WI38 (cell line): ENCODE measurements around the gene USB1.

Experiments used
- H3K4me3 ChIP-seq: 2 replicates; pipeline ENCODE4 v1.5.1; 2011; ENCODE audit warnings: low read depth, mild to moderate bottlenecking, control low read depth, low read length
- CTCF ChIP-seq: IDR thresholded peaks from 2 replicates; pipeline ENCODE4 v1.5.1; 2012; ENCODE audit warnings: low read depth, mild to moderate bottlenecking, control low read depth, low read length

USB1 gene

GRCh38 chr16:58070585-58070984, 69.4 kb downstream of the USB1 start:
- TF ChIP-seq CTCF, result no peak

More at GRCh38 chr16:58070585-58070984, 69.4 kb downstream of the USB1 start:
- no peak overlapping the region for H3K4me3 ChIP-seq
